PC-9 (cell line): ENCODE results near the gene PPP2R2C. TPM values are rescaled to one million over a fixed set of nuclear protein-coding genes. Genes with fewer than 3 reads are reported as not detected.

Source experiments
- BruUV-seq: library from RNA; stranded (reverse); fragments of 400-500 nt; replicated peaks from 2 replicates; lab custom pipeline; 2021; lab: Mats Ljungman, UMichigan
- CTCF ChIA-PET: fragments of 300-600 bp; sonication (Branson Sonifier 250); formaldehyde crosslinking; loops from one replicate; lab custom pipeline; 2022; ENCODE audit warnings: antibody characterized with exemption; lab: Charles Lee
- POLR2A ChIA-PET: fragments of 300-600 bp; sonication (Branson Sonifier 250); formaldehyde crosslinking; loops from one replicate; lab custom pipeline; 2022; ENCODE audit warnings: antibody characterized with exemption; ENCODE audit not compliant: unreplicated experiment; lab: Charles Lee
- DNase-seq, 2 experiments: peaks; one replicate each; pipeline versions ENCODE4 v3.0.0 to v3.0.0-alpha.2; 2015 to 2022; ENCODE audit warnings: mixed read lengths in 1 of 2
- H2AFZ ChIP-seq: fragments of 200-600 bp; sonication (generic); 2 replicates; pipeline ENCODE4 v1.8.1; 2017; ENCODE audit warnings: antibody characterized with exemption
- H3F3A ChIP-seq: fragments of 200-600 bp; sonication (generic); 2 replicates; pipeline ENCODE4 v1.8.1; 2017; ENCODE audit warnings: antibody characterized with exemption, mild to moderate bottlenecking, low read depth; ENCODE audit not compliant: insufficient read depth
- H3K27ac ChIP-seq: fragments of 200-600 bp; sonication (generic); 2 replicates; pipeline ENCODE4 v1.6.1; 2016; ENCODE audit warnings: mixed run types
- H3K27me3 ChIP-seq: fragments of 200-600 bp; sonication (generic); 2 replicates; pipeline ENCODE4 v1.6.1; 2016; ENCODE audit warnings: low read depth, mixed run types; ENCODE audit not compliant: insufficient read depth
- H3K36me3 ChIP-seq: fragments of 200-600 bp; sonication (generic); 2 replicates; pipeline ENCODE4 v1.6.1; 2016; ENCODE audit warnings: low read depth, mixed run types
- H3K4me1 ChIP-seq: fragments of 200-600 bp; sonication (generic); replicated peaks from 2 replicates; pipeline ENCODE4 v1.6.1; 2016; ENCODE audit warnings: mixed run types; ENCODE audit not compliant: insufficient read depth
- H3K4me2 ChIP-seq: fragments of 200-600 bp; sonication (generic); 2 replicates; pipeline ENCODE4 v1.6.1; 2017; ENCODE audit warnings: mixed run types
- H3K4me3 ChIP-seq: fragments of 200-600 bp; sonication (generic); 2 replicates; pipeline ENCODE4 v1.6.1; 2016; ENCODE audit warnings: mixed run types
- H3K79me2 ChIP-seq: fragments of 200-600 bp; sonication (generic); 2 replicates; pipeline ENCODE4 v1.6.1; 2017; ENCODE audit warnings: low read depth, mixed run types
- H3K9me2 ChIP-seq: fragments of 200-600 bp; sonication (generic); 2 replicates; pipeline ENCODE4 v1.8.1; 2017; ENCODE audit warnings: mild to moderate bottlenecking; ENCODE audit not compliant: insufficient read depth
- H3K9me3 ChIP-seq: fragments of 200-600 bp; sonication (generic); 2 replicates; pipeline ENCODE4 v1.8.1; 2016; ENCODE audit warnings: low read depth; ENCODE audit not compliant: insufficient read depth
- H4K20me1 ChIP-seq: fragments of 200-600 bp; sonication (generic); 2 replicates; pipeline ENCODE4 v1.8.1; 2017; ENCODE audit not compliant: insufficient read depth
- CTCF ChIP-seq: fragments of 200-600 bp; sonication (generic); conservative IDR thresholded peaks from 2 replicates; pipeline ENCODE4 v1.6.1; 2017; ENCODE audit warnings: mixed run types, antibody characterized with exemption, mild to moderate bottlenecking, moderate library complexity
- EZH2 ChIP-seq: fragments of 200-600 bp; sonication (generic); IDR thresholded peaks from 2 replicates; pipeline ENCODE4 v1.8.0; 2017; ENCODE audit warnings: antibody characterized with exemption, low read depth
- intact Hi-C: fragments of 100-400 bp; cut with micrococcal nuclease; formaldehyde crosslinking; loops from one replicate; pipeline ENCODE4 v1.10.0; 2022; ENCODE audit not compliant: unreplicated experiment
- total RNA-seq: library from RNA; stranded (reverse); gene quantifications from 2 replicates; pipeline ENCODE4 v1.2.3, GENCODE V29; 2021

The PPP2R2C gene
- total RNA-seq, 1 experiment from 2014 or later = 40.9 TPM

GRCh38 chr4:6395466-6396228 is 76.8 kb downstream of the PPP2R2C start:
- no peak overlapping the region for H3K4me3 ChIP-seq
- H3K9me2 ChIP-seq = no peaks in the 10 kb centered on the region
- H3K4me1 ChIP-seq = peaks cover 22% of the 10 kb centered on the region
- H4K20me1 ChIP-seq = no peaks in the 10 kb centered on the region
- no TSS peak for BruUV-seq
- ChIA-PET POLR2A (no interaction called here), CTCF (no interaction called here)
- no peaks in the 10 kb centered on the region for H3K27me3 ChIP-seq
- no peak for TF ChIP-seq CTCF
- no peak for TF ChIP-seq EZH2
- H3K27ac ChIP-seq = no peak overlapping the region
- H3K9me3 ChIP-seq = no peaks in the 10 kb centered on the region
- no peak overlapping the region for H2AFZ ChIP-seq
- no peaks in the 10 kb centered on the region for H3K36me3 ChIP-seq
- intact Hi-C loops = no loop called here
- no peak overlapping the region for H3K4me2 ChIP-seq
- H3F3A ChIP-seq = peaks cover 9% of the 10 kb centered on the region; the same call in 1 of the 2 replicates
- no peaks in the 10 kb centered on the region for H3K79me2 ChIP-seq
- DNase-seq = peak in 1 of 2 experiments; percentile 35

- no peak overlapping the region for H2AFZ ChIP-seq
- H3K27me3 ChIP-seq = no peaks in the 10 kb centered on the region
- TF ChIP-seq EZH2 (no peak), CTCF (no peak)
- H3K4me1 ChIP-seq = peaks cover 26% of the 10 kb centered on the region
- peaks cover 10% of the 10 kb centered on the region; the same call in 1 of the 2 replicates for H3F3A ChIP-seq
- no peak overlapping the region for H3K4me2 ChIP-seq
- H3K9me3 ChIP-seq = no peaks in the 10 kb centered on the region
- H3K79me2 ChIP-seq = no peaks in the 10 kb centered on the region
- no peaks in the 10 kb centered on the region for H3K9me2 ChIP-seq
- no peak for DNase-seq
- no peak overlapping the region for H3K27ac ChIP-seq
- H3K4me3 ChIP-seq = no peak overlapping the region
- BruUV-seq = no TSS peak
- POLR2A ChIA-PET = no interaction called here
- CTCF ChIA-PET = no interaction called here
- no peaks in the 10 kb centered on the region for H4K20me1 ChIP-seq
- no peaks in the 10 kb centered on the region for H3K36me3 ChIP-seq
- intact Hi-C loops = loop anchor here (5.0 kb wide), 1 partner anchor 78 kb away; the partner anchor contains the start of gene PPP2R2C
Observed at GRCh38 chr4:6394671-6395081, 77.7 kb downstream of the PPP2R2C start.

GRCh38 chr4:6393544-6394475 is 78.6 kb downstream of the PPP2R2C start:
- Histone ChIP-seq H3K79me2 (no peaks in the 10 kb centered on the region), H3K4me1 (peaks cover 26% of the 10 kb centered on the region), H2AFZ (no peak overlapping the region), H3K36me3 (no peaks in the 10 kb centered on the region), H3K27ac (no peak overlapping the region), H3F3A (peaks cover 10% of the 10 kb centered on the region; the same call in 1 of the 2 replicates), H3K27me3 (no peaks in the 10 kb centered on the region), H3K4me2 (no peak overlapping the region), H3K9me3 (no peaks in the 10 kb centered on the region), H3K9me2 (no peaks in the 10 kb centered on the region), H3K4me3 (no peak overlapping the region), H4K20me1 (no peaks in the 10 kb centered on the region)
- ChIA-PET POLR2A (no interaction called here), CTCF (no interaction called here)
- TF ChIP-seq EZH2 = no peak
- TF ChIP-seq CTCF = no peak
- BruUV-seq = no TSS peak
- intact Hi-C loops = loop anchor here (5.0 kb wide), 1 partner anchor 78 kb away; the partner anchor contains the start of gene PPP2R2C
- no peak for DNase-seq
